Testis (tissue), 3 donors: Measurements from ENCODE around the gene IFNGR1. TPM values are rescaled to one million over a fixed set of nuclear protein-coding genes. Genes with fewer than 3 reads are reported as not detected.

ENCODE experiments used
- DNase-seq: peaks from one replicate; pipeline ENCODE4 v3.0.0-alpha.2; 2019
- H3K27ac ChIP-seq, 2 donors: fragments of 200-600 bp; sonication (generic); one replicate each; pipeline ENCODE4 v1.5.1; 2019
- H3K27me3 ChIP-seq: fragments of 200-600 bp; sonication (generic); one replicate; pipeline ENCODE4 v1.5.1; 2019
- H3K36me3 ChIP-seq: fragments of 200-600 bp; sonication (generic); one replicate; pipeline ENCODE4 v1.5.1; 2017; ENCODE audit warnings: low read depth; ENCODE audit errors: missing control alignments
- H3K4me1 ChIP-seq: fragments of 200-600 bp; sonication (generic); one replicate; pipeline ENCODE4 v1.5.1; 2019
- H3K4me3 ChIP-seq, 2 donors: fragments of 200-600 bp; sonication (generic); one replicate each; pipeline ENCODE4 v1.5.1; 2017 to 2019
- H3K9me3 ChIP-seq: fragments of 200-600 bp; sonication (generic); one replicate; pipeline ENCODE4 v1.5.1; 2017
- POLR2A ChIP-seq: fragments of 450-650 bp; IDR thresholded peaks from one replicate; pipeline ENCODE4 v1.6.1; 2017; ENCODE audit warnings: antibody characterized with exemption, mild to moderate bottlenecking, moderate library complexity
- WGBS, 2 donors: methylation state at CpG; one replicate each; pipeline ENCODE4 v1.1.5; 2018; 5-methylcytosine and 5-hydroxymethylcytosine counted together
- intact Hi-C: fragments of 100-400 bp; cut with DNase I; formaldehyde crosslinking; loops from one replicate; pipeline ENCODE4 v1.15.1; 2023; ENCODE audit warnings: low total_unique reads
- polyA plus RNA-seq: library from polyadenylated mRNA; stranded (reverse); fragments of 350-450 nt; fragmentation: Illumina TruSeq; extraction: RNeasy Lipid Tissue Mini Kit (QIAGEN cat#74804); gene quantifications from one replicate; pipeline ENCODE4 v1.2.3, GENCODE V29; 2014; ENCODE audit warnings: low read depth, low replicate concordance; ENCODE audit not compliant: insufficient read depth
- total RNA-seq, 2 donors: library from RNA; depleted of rRNA; stranded (reverse); fragments of >200 nt; gene quantifications; one replicate each; pipeline ENCODE4 v1.2.3, GENCODE V29; 2016
- TF ChIP-seq, protein P1 (sequence below), 3 experiments: fragments of 450-650 bp in 2 of 3; fragments of 200-600 bp in 1 of 3; sonication (generic) in 1 of 3; IDR thresholded peaks; one replicate each; pipeline ENCODE4 v1.5.1; 2016 to 2019; ENCODE audit warnings: antibody characterized with exemption in 3 of 3, mild to moderate bottlenecking in 2 of 3, moderate library complexity in 1 of 3

Gene IFNGR1
- total and polyA plus RNA-seq, 3 donors from 2014 or later: 46.4 to 49.6 (median 47.8) TPM

- intact Hi-C loops: no loop called here
- no peaks in the 10 kb centered on the region for H3K27me3 ChIP-seq
- no peak overlapping the region for H3K27ac ChIP-seq
- no peaks in the 10 kb centered on the region for H3K36me3 ChIP-seq
- no peak for TF ChIP-seq POLR2A
- TF ChIP-seq, protein P1, sequence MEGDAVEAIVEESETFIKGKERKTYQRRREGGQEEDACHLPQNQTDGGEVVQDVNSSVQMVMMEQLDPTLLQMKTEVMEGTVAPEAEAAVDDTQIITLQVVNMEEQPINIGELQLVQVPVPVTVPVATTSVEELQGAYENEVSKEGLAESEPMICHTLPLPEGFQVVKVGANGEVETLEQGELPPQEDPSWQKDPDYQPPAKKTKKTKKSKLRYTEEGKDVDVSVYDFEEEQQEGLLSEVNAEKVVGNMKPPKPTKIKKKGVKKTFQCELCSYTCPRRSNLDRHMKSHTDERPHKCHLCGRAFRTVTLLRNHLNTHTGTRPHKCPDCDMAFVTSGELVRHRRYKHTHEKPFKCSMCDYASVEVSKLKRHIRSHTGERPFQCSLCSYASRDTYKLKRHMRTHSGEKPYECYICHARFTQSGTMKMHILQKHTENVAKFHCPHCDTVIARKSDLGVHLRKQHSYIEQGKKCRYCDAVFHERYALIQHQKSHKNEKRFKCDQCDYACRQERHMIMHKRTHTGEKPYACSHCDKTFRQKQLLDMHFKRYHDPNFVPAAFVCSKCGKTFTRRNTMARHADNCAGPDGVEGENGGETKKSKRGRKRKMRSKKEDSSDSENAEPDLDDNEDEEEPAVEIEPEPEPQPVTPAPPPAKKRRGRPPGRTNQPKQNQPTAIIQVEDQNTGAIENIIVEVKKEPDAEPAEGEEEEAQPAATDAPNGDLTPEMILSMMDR (IDR thresholded peaks at IDR 0.05): no peak
- H3K9me3 ChIP-seq: no peaks in the 10 kb centered on the region
- no peaks in the 10 kb centered on the region for H3K4me1 ChIP-seq
- WGBS, 2 donors: 83 to 88% methylated on average over 9 of the region's 9 CpGs
- DNase-seq: no peak
- H3K4me3 ChIP-seq: no peak overlapping the region
These were observed 53.6 kb downstream of the IFNGR1 start for GRCh38 chr6:137165375-137166246.

DNA sequence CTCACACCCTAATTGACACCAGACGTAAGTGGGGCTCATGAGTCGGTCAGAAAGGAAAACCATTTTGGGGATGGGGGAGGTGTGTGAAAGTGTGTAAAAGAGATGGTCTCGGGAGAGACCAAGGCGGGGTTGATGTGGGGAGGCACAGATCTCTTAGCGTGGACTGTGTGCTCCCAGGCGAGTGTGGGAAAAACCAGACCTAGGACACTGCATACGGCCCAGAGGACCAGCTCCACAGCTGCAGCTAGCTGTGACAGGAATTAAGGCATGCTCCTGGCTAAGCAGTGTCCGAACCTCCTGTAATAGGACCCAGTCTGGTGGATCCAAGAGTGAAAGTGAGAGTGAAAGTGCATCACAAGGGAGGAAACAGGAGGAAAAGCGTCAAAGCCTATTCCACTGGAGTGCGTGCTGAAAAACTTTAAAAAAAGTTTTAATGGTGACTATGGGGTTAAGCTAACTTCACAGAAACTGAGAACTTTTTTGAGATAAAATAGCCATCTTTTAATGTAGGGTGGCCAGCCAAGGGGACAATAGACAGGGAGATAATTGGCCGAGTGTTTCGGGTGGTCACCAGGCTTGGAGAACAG lies 55.4 kb downstream of the IFNGR1 start:
- DNase-seq: no peak
- no peaks in the 10 kb centered on the region for H3K4me1 ChIP-seq
- no peaks in the 10 kb centered on the region for H3K27me3 ChIP-seq
- TF ChIP-seq POLR2A: no peak
- TF ChIP-seq, protein P1 (IDR thresholded peaks at IDR 0.05): no peak
- no peaks in the 10 kb centered on the region for H3K36me3 ChIP-seq
- H3K9me3 ChIP-seq: no peaks in the 10 kb centered on the region
- 85 to 96% methylated on average over 12 of the region's 12 CpGs for WGBS, 2 donors
- H3K27ac ChIP-seq: no peak overlapping the region
- H3K4me3 ChIP-seq: no peak overlapping the region
- intact Hi-C loops: no loop called here

- Histone ChIP-seq H3K9me3 (no peaks in the 10 kb centered on the region), H3K27me3 (no peaks in the 10 kb centered on the region), H3K27ac (no peak overlapping the region), H3K36me3 (no peaks in the 10 kb centered on the region), H3K4me3 (no peak overlapping the region), H3K4me1 (no peaks in the 10 kb centered on the region)
- no peak for TF ChIP-seq POLR2A
- TF ChIP-seq, protein P1 (IDR thresholded peaks at IDR 0.05): no peak
- 81% methylated on average over 3 of the region's 3 CpGs for WGBS, 2 donors
- intact Hi-C loops: no loop called here
- no peak for DNase-seq
These were observed 56.4 kb downstream of the IFNGR1 start for GRCh38 chr6:137162692-137163306.

- no peaks in the 10 kb centered on the region for H3K9me3 ChIP-seq
- no peak overlapping the region for H3K4me3 ChIP-seq
- 87% methylated on average over 5 of the region's 5 CpGs for WGBS, 2 donors
- DNase-seq: no peak
- no peak for TF ChIP-seq POLR2A
- TF ChIP-seq, protein P1 (IDR thresholded peaks at IDR 0.05): no peak
- no peak overlapping the region for H3K27ac ChIP-seq
- H3K27me3 ChIP-seq: no peaks in the 10 kb centered on the region
- intact Hi-C loops: no loop called here
- H3K4me1 ChIP-seq: no peaks in the 10 kb centered on the region
- H3K36me3 ChIP-seq: no peaks in the 10 kb centered on the region
These were observed 57.2 kb downstream of the IFNGR1 start for GRCh38 chr6:137161949-137162348.
